ENCODE measurements around the gene PITPNC1. TPM values are rescaled to one million over a fixed set of nuclear protein-coding genes. Genes with fewer than 3 reads are reported as not detected.

Gene PITPNC1
- total and polyA plus RNA-seq, 2 of the 13 experiments (the other 11 are each of a cell fraction or from before 2014, with no cell fraction given), result 4.1 to 5.7 TPM

GRCh38 chr17:67528751-67529436 is 151.8 kb downstream of the PITPNC1 start (continued):
- peak; percentile 88 for TF ChIP-seq FOSL2 (CRISPR knock-in tag; IDR thresholded peaks at IDR 0.05)
- TF ChIP-seq ZNF512 (CRISPR knock-in tag; IDR thresholded peaks at IDR 0.05), result no peak
- TF ChIP-seq U2AF1 (optimal IDR thresholded peaks at IDR 0.05; ENCODE audit: low read depth, low read length), result no peak
- TF ChIP-seq SRSF9 (IDR thresholded peaks at IDR 0.05; ENCODE audit: borderline replicate concordance, insufficient read depth, low read depth, low read length, poor library complexity, severe bottlenecking), result no peak
- TF ChIP-seq ZSCAN30 (CRISPR knock-in tag; IDR thresholded peaks at IDR 0.05), result no peak
- TF ChIP-seq SRSF4 (IDR thresholded peaks at IDR 0.05; ENCODE audit: low read depth, low read length, poor library complexity, severe bottlenecking), result no peak
- no peak for TF ChIP-seq MYPOP (CRISPR knock-in tag; IDR thresholded peaks at IDR 0.05)
- no peak for TF ChIP-seq LCORL (IDR thresholded peaks at IDR 0.05)
- peak; percentile 71 for TF ChIP-seq LCORL (CRISPR knock-in tag; IDR thresholded peaks at IDR 0.05)
- no peak for TF ChIP-seq ISX (CRISPR knock-in tag; conservative IDR thresholded peaks at IDR 0.05)
- TF ChIP-seq ZBTB2 (CRISPR knock-in tag; IDR thresholded peaks at IDR 0.05; ENCODE audit: low read depth), result no peak
- no peak for TF ChIP-seq SNRNP70 (IDR thresholded peaks at IDR 0.05; ENCODE audit: low read depth, low read length)
- no peak for TF ChIP-seq GTF3A (CRISPR knock-in tag; conservative IDR thresholded peaks at IDR 0.05)
- no peak for TF ChIP-seq THYN1 (CRISPR knock-in tag; IDR thresholded peaks at IDR 0.05; ENCODE audit: borderline replicate concordance, low read depth)
- no peak for TF ChIP-seq WIZ (CRISPR knock-in tag; IDR thresholded peaks at IDR 0.05)
- TF ChIP-seq ZNF770 (CRISPR knock-in tag; IDR thresholded peaks at IDR 0.05), result no peak
- TF ChIP-seq ZNF883 (CRISPR knock-in tag; IDR thresholded peaks at IDR 0.05; ENCODE audit: not compliant biosample characterization), result no peak
- TF ChIP-seq ZNF564 (CRISPR knock-in tag; IDR thresholded peaks at IDR 0.05), result 0 out of 2 replicates have a peak, but pooled peaks have one; percentile 29
- TF ChIP-seq ZNF878 (CRISPR knock-in tag; IDR thresholded peaks at IDR 0.05), result no peak
- TF ChIP-seq SP2 (CRISPR knock-in tag; IDR thresholded peaks at IDR 0.05), result no peak
- no peak for TF ChIP-seq ZNF124 (CRISPR knock-in tag; IDR thresholded peaks at IDR 0.05)
- TF ChIP-seq ZFY (CRISPR knock-in tag; IDR thresholded peaks at IDR 0.05), result peak; percentile 34; the same call in 1 of the 2 replicates
- TF ChIP-seq NRL (CRISPR knock-in tag; IDR thresholded peaks at IDR 0.05; ENCODE audit: borderline replicate concordance), result 0 out of 2 replicates have a peak, but pooled peaks have one; percentile 65
- TF ChIP-seq HMG20A (CRISPR knock-in tag; IDR thresholded peaks at IDR 0.05; ENCODE audit: borderline replicate concordance), result peak; percentile 38; the same call in 1 of the 2 replicates
- peak; percentile 97 for TF ChIP-seq RXRA (CRISPR knock-in tag; IDR thresholded peaks at IDR 0.05)
